AG08396 (cell line): ENCODE measurements around the gene DUSP5.

ENCODE experiments used
- DNase-seq: peaks from one replicate; pipeline ENCODE4 v3.0.0; 2012; ENCODE audit warnings: low spot score, mixed read lengths

Gene DUSP5

DNA sequence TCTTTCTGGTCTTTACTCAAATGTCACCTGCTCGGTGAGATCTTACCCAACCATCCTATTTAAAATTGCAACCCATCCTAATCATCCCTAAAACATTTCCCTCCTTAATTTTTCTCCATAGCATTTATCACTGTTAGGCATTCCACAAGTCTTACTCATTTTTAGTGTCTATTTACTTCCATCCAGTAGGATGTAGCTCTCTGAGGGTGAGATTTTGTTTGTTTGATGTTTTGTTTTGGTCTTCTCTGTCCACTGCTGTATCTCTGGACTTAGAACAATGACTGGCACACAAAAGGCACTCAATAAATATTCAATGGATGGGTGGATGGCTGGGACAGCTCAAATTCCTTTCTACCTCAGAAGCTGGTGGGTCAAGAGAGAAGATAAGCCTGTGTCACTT, 15.8 kb upstream of the DUSP5 start:
- no peak for DNase-seq

DNA sequence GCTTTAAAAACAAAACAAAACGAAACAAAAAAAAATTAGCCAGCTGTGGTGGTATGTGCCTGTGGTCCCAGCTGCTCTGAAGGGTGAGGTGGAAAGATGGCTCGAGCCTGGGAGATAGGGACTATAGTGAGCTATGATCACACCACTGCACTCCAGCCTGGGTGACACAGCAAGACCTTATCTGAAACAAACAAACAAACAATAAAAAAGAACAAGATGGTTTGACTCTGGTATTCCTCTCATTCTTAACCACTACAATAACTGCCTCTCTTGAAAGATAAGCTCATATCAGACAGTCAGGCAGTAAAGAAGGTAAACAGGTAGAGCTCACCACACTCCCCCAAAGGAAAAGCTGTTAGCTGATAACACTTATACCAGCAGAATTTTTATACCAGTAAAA, 14.1 kb upstream of the DUSP5 start:
- no peak for DNase-seq

DNA sequence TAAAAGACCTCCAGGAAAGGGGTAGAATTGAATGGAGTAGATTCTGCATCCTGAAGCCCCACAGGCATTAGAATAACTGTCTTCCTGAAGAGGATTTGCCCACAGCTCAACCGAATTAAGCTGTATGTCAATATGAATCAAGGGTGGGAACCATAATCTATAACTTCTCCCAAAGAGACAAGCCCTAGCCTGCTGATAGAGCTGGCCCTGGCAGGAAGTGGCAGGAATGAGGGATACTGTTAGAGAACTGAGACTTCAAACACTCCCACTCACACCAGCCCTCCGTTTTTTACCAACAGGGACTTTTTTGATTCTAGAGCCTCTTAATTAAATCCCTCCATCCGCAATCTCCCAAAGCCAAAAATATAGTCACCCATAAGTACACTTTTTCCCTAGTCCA, 12.2 kb upstream of the DUSP5 start:
- DNase-seq, result no peak

DNA sequence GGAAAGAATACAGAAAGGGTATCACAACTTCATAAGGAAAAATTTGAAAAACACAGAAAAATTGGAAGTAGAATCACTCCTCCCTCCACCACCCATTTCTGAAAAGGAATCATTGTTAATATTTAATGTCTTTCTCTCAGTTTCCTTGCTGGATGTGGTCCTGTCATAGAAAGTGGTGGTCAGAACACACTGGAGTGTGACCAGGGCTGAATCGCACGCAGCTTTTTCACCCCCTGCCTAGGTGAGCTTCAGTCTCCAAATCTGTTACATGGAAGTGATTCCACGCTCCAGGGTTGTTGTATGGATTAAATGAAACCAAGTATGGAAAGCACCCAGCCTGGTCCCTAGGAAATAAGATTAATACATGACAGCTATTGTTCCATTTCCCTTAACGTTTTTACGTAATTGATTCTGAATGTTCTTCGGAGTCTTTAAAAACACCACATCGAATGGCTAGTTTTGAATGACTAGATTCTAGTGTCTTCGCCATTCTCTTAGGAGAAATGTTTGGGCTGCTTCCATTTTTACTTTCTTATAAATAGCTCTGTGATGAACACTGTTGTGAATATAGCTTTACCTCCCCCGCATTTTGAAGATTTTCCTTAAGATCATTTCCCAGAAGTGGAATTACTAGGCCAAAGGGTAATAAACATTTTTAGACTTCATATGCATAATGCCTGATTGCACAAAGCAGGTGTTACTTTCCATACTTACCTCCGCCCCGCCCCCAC, 10.9 kb upstream of the DUSP5 start:
- DNase-seq, result no peak

DNA sequence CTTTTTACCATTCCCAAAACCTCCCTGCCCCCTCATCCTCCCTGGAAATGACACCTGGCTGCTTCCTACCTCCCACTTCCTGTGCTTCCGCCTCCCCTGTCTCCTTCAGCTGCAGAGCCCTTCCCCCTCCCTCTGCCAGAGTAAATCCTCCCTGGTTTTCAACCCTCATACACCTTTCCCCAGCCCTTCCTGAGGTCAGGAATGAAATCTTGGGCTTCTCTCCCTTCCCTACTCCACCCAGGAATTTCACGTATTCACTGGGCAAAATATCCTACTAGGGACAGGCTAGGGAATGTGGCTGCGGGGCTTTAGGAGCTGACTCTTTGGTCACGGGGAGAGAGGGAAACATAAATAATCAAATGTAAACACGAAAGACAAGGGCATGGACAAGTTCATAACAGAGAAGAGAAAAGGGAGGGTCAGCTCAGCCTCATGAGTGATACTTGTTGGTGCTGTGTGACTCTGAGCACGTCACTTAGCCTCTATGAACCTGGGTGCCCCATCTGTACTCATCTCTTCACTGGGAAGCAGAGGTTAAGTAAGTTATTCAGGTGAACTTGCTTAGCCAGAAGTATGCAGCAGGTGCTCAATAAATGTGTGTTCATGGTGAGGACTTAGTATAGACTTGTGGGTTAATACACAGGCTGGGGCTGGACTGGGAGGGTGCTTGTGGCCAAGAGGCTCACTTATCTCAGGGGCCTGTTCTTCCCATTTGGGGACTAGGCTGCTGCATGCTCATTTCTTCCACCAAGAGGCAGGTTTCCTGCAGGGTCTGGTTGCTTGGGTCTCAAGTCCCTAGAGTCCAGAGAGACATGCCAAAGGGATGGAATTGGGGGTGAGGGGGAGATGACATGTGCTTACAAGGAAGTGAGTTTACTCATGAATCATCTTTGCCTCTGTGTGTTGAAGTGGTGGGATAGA, 10.0 kb upstream of the DUSP5 start:
- DNase-seq, result no peak

GRCh38 chr10:110488332-110488681, 9.4 kb upstream of the DUSP5 start:
- DNase-seq, result no peak

DNA sequence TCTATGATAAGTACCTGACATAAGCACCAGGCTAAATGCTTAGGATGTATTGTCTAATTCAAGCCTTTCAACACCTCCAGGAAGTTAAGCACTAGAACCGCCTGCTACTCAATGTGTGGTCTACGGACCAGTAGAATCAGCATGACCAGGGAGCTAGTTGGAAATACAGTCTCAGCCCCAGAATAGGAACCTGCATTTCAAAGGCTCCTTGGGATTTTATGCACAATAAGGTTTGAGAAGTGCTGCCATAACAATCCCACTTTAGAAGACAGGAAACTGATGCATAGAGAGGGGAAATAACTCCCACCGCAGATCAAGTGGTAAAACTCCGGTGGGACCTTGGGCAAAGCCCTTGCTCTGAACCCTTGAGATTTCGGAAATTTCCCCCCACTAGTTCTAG, 8.8 kb upstream of the DUSP5 start:
- DNase-seq, result no peak

DNA sequence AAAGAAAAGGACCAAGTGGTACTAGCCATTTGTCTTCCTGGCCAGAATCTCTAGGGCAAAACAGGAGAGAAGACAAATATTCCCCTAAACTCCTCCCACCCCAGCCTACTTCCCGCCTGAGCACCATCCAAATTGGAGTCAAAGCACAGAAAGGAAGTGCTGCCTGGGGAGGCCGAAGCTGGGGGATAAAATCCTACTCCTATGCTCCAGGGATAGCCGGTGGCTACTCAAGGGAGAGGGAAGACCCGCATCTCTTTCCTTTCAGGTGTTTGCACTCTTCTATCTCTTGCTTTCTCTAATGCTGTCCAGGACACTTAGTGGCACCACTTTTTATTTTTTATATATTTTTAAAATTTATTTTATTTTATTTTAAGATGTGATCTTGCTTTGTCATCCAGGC, 7.1 kb upstream of the DUSP5 start:
- no peak for DNase-seq

- no peak for DNase-seq
Observed at GRCh38 chr10:110491346-110491745, 6.4 kb upstream of the DUSP5 start.

GRCh38 chr10:110492069-110492822, 5.5 kb upstream of the DUSP5 start:
- no peak for DNase-seq

DNA sequence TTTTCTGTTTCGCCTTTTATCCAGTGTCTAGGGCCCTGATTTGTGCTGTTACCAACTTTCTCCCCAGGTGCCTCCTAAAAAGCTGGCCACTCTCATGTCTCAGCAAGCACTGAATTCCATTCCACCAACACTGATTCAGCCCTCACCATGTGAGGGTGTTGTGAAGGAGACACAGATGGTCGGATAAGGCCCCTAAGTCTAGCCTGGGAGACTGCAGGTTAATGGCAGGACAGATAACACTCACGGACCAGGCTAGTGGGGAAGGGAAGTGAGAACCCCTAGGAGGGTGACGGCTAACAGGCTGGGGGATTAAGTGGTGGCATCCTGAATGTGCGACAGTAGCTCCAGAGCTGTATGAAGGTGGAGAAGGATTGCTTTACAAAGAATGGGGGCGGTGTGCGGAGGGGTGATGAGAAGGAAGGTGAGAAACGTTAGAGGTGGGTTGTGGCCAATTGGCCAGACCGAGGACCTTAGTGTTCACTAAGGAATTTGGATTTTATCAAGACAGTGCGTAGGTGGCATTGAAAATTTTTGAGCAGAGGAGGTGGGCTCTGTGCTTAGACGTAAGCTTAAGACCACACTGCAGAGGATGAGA, 3.8 kb upstream of the DUSP5 start:
- no peak for DNase-seq

DNA sequence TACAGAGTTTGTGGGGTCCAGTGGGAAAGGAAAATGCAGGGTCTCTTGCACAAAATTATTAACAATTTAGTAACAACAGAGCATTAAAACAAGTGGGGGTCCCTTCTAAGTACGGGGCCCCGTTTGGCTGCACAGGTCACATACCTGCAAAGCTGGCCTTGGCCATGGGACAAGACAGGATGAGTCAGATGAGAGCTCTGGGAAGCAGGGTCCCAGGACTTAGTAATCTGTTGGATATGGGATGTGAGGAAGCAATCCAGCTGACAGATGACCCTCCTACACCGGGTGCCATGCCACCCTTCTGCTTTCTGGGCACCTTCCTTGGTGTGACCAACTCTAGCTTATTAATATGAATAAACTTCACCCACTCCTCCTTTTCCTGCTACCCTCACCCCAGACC, 3.2 kb upstream of the DUSP5 start:
- DNase-seq, result no peak

GRCh38 chr10:110495731-110496552, 1.8 kb upstream of the DUSP5 start:
- peak; percentile 36 for DNase-seq

GRCh38 chr10:110496553-110497437, 912 bp upstream of the DUSP5 start:
- DNase-seq, result no peak

DNA sequence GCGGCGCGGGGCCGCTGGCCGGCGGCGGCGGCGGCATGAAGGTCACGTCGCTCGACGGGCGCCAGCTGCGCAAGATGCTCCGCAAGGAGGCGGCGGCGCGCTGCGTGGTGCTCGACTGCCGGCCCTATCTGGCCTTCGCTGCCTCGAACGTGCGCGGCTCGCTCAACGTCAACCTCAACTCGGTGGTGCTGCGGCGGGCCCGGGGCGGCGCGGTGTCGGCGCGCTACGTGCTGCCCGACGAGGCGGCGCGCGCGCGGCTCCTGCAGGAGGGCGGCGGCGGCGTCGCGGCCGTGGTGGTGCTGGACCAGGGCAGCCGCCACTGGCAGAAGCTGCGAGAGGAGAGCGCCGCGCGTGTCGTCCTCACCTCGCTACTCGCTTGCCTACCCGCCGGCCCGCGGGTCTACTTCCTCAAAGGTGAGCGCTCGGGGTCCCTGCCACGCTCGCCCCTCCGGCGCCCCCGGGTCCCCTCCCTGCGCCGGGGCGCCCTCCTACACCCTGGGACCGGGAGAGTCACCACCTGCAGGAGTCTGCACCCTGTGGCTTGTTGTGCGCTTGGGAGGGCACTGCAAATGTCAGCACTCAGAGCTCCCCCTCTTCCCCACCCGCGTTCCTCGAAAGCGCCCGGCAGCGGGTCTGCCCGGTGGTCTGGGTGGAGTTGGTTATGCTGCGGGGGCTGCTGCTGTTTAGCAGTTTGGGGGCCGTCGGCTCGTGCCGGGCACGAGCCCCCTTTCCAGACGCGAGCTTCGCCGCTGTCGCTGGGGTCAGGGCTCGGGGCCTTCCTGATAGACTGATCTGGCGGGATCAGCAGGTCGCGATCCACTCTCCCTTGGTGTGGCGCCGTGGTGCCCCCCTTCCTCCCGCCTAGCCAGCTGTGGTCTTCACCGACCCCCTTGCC, 627 bp downstream of the DUSP5 start:
- DNase-seq, result peak; percentile 56

GRCh38 chr10:110498982-110499795, 1.5 kb downstream of the DUSP5 start:
- DNase-seq, result peak; percentile 32

GRCh38 chr10:110499796-110500514, 2.2 kb downstream of the DUSP5 start:
- no peak for DNase-seq

DNA sequence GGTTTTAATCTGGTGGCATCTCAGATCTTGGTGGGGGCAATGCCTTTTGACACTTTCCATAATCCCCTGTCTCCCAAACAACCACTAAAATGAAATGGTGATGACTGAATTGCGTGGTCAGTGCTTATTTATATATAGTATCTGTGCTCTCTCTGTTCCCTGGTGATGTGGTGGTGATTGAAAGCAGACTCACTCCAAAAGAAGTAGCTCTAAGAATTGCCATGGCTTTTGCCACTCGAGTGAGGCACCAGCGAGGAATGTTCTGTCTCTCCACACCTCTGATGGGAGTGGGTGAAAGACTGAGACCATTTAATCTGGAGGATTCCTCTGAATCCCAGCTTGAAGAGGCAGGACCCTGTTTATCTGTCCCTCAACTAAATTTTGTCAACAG, 2.8 kb downstream of the DUSP5 start:
- peak; percentile 77 for DNase-seq
